GM12878 (cell line): ENCODE results near the gene PDE7B.

Source experiments
- CTCF ChIP-seq, 3 experiments: IDR thresholded peaks in 2 of 3; conservative IDR thresholded peaks in 1 of 3; 2 replicates each; pipeline ENCODE4 v1.5.1; 2011; ENCODE audit warnings: low read depth in 3 of 3, low read length in 3 of 3, mild to moderate bottlenecking in 3 of 3, control low read depth in 2 of 3, moderate library complexity in 2 of 3, inconsistent platforms in 1 of 3, mixed read lengths in 1 of 3; ENCODE audit not compliant: control insufficient read depth in 2 of 3, insufficient read depth in 1 of 3; ENCODE audit errors: extremely low read depth in 1 of 3
- JUND ChIP-seq: IDR thresholded peaks from 2 replicates; pipeline ENCODE4 v1.6.1; 2012; ENCODE audit warnings: low read depth, mild to moderate bottlenecking, low read length, improper control_type of control experiment, moderate library complexity
- TARDBP ChIP-seq: IDR thresholded peaks from 2 replicates; pipeline ENCODE4 v1.6.1; 2016; ENCODE audit warnings: borderline replicate concordance

GRCh38 chr6:136147342-136147741 is 295.8 kb downstream of the PDE7B start:
- TF ChIP-seq JUND (no peak), CTCF (IDR thresholded peaks at IDR 0.05 in 2 of 3, conservative IDR thresholded peaks at IDR 0.05 in 1 of 3; ENCODE audit: control insufficient read depth in 2 of 3, extremely low read depth in 1 of 3, insufficient read depth in 1 of 3, low read depth in 3 of 3, low read length in 3 of 3) (no peak), TARDBP (no peak)
